NT2/D1 (cell line): Measurements from ENCODE around the gene SPTLC1.
"Not testable (repeated sequence)": the region's sequence is repeated elsewhere in the genome, so short reads cannot be mapped to it uniquely, and the experiment has no call there.

Experiments
- DNase-seq: peaks from one replicate; pipeline ENCODE4 v3.0.0-alpha.2; 2011; ENCODE audit warnings: low read depth, low spot score
- H3K27me3 ChIP-seq: 2 replicates; pipeline ENCODE4 v1.6.0; 2011; ENCODE audit warnings: mild to moderate bottlenecking; ENCODE audit not compliant: insufficient read length, insufficient read depth
- H3K36me3 ChIP-seq: 2 replicates; pipeline ENCODE4 v1.6.1; 2011; ENCODE audit warnings: mild to moderate bottlenecking, low read length, mixed read lengths; ENCODE audit not compliant: insufficient read depth, insufficient read length
- H3K4me1 ChIP-seq: 2 replicates; pipeline ENCODE4 v1.5.1; 2011; ENCODE audit not compliant: insufficient read depth, insufficient read length
- H3K4me3 ChIP-seq: 2 replicates; pipeline ENCODE4 v1.5.1; 2011; ENCODE audit warnings: low read depth; ENCODE audit not compliant: insufficient read length
- H3K9ac ChIP-seq: 2 replicates; pipeline ENCODE4 v1.6.0; 2011; ENCODE audit warnings: low read depth; ENCODE audit not compliant: insufficient read length
- H3K9me3 ChIP-seq: 2 replicates; pipeline ENCODE4 v1.5.1; 2011; ENCODE audit warnings: mild to moderate bottlenecking, low read length; ENCODE audit not compliant: insufficient read depth
- SUZ12 ChIP-seq: IDR thresholded peaks from 2 replicates; pipeline ENCODE4 v1.6.1; 2011; ENCODE audit not compliant: insufficient read length, insufficient read depth; ENCODE audit errors: extremely low read depth
- YY1 ChIP-seq: IDR thresholded peaks from 2 replicates; pipeline ENCODE4 v1.6.1; 2011; ENCODE audit not compliant: insufficient read length, insufficient read depth
- ZNF274 ChIP-seq: IDR thresholded peaks from 2 replicates; pipeline ENCODE4 v1.6.1; 2011; ENCODE audit warnings: mild to moderate bottlenecking, low read depth, low read length

The SPTLC1 gene

GRCh38 chr9:92003308-92004044, 111.7 kb downstream of the SPTLC1 start:
- Histone ChIP-seq H3K27me3 (no peaks in the 10 kb centered on the region), H3K9me3 (no peaks in the 10 kb centered on the region), H3K4me3 (no peak overlapping the region), H3K4me1 (peaks cover 4% of the 10 kb centered on the region), H3K9ac (no peak overlapping the region), H3K36me3 (no peaks in the 10 kb centered on the region)
- DNase-seq, result no peak
- TF ChIP-seq ZNF274 (no peak), YY1 (no peak), SUZ12 (no peak)

DNA sequence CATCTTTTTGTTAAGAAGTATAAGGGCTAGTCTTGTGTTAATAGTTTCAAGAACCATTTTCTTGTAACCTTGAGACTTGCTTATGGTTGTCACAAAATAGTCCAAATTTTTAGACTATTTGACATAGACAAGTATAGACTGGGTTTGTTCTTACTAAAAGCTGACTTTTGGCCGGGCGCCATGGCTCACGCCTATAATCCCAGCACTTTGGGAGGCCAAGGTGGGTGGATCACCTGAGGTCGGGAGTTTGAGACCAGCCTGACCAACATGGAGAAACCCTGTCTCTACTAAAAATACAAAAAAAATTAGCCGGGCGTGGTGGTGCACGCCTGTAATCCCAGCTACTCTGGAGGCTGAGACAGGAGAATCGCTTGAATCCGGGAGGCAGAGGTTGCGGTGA, 113.3 kb downstream of the SPTLC1 start:
- H3K36me3 ChIP-seq, H3K9ac ChIP-seq, H3K4me3 ChIP-seq, H3K27me3 ChIP-seq, H3K9me3 ChIP-seq, H3K4me1 ChIP-seq, DNase-seq: not testable (repeated sequence)

- Histone ChIP-seq H3K4me3 (no peak overlapping the region), H3K9me3 (no peaks in the 10 kb centered on the region), H3K9ac (no peak overlapping the region), H3K27me3 (no peaks in the 10 kb centered on the region), H3K4me1 (peaks cover 4% of the 10 kb centered on the region), H3K36me3 (no peaks in the 10 kb centered on the region)
- no peak for DNase-seq
- TF ChIP-seq YY1, result no peak
These were observed 114.0 kb downstream of the SPTLC1 start for GRCh38 chr9:92001244-92001643.

DNA sequence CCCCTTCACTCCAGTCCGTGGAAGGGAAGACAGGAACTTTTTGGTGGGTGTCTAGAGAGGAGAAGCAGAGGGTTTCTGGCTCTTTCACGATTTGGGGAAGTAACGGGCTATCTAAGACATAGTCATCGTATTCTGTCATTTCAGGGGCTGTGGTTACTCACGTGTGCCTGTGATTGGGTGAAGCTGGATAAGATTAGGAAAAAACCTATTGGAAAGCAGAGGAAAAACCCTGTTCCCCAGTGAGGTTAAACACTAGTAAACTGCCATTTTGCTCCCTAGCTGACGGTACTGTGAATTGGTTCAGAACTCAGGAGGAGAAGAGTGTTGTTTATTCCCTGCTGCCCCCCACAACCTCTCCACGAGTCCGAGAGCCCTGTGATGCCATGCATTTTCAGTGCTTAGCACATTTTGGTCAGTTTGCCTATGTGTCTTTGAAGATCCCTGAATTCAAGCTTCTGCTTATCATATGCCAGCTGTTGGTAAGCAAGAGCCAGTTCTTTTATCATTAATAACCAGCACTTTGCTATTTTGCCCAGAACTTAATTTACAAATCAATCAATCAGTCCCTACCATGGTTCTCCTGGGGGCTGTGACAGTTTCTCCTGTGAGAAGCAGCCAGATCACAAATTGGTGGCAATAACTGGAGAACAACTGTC, 120.1 kb downstream of the SPTLC1 start:
- no peak for TF ChIP-seq SUZ12
- no peak for TF ChIP-seq YY1
- TF ChIP-seq ZNF274, result no peak
- Histone ChIP-seq H3K9me3 (peaks cover 9% of the 10 kb centered on the region; the same call in 1 of the 2 replicates), H3K27me3 (no peaks in the 10 kb centered on the region), H3K36me3 (no peaks in the 10 kb centered on the region), H3K4me1 (no peaks in the 10 kb centered on the region), H3K9ac (no peak overlapping the region), H3K4me3 (no peak overlapping the region)
- DNase-seq, result no peak

DNA sequence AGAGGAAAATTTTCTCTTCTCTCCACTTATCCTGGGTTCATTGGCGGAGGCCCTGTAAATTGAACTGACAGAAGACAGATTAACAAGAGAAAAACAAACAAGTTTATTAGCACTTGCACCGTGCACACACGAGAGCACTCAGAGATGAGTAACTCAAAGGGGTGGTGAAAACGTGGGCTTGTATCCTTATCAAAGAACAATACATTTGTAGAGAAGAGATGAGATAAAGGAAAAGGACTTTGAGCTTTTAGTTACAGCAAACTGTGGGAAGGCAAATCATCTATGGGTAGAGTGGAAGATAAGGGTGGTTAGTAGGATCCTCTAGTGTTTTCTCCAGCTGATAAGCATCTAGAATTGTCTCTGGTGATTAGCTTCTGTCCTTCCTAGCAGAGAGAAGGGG, 120.8 kb downstream of the SPTLC1 start:
- Histone ChIP-seq H3K27me3 (no peaks in the 10 kb centered on the region), H3K9ac (no peak overlapping the region), H3K36me3 (no peaks in the 10 kb centered on the region), H3K9me3 (peaks cover 9% of the 10 kb centered on the region; the same call in 1 of the 2 replicates), H3K4me1 (no peaks in the 10 kb centered on the region), H3K4me3 (no peak overlapping the region)
- TF ChIP-seq ZNF274, result no peak
- TF ChIP-seq YY1, result no peak
- no peak for TF ChIP-seq SUZ12
- no peak for DNase-seq

- no peaks in the 10 kb centered on the region for H3K27me3 ChIP-seq
- H3K4me3 ChIP-seq, result no peak overlapping the region
- no peak for DNase-seq
- no peaks in the 10 kb centered on the region for H3K4me1 ChIP-seq
- TF ChIP-seq SUZ12 (no peak), YY1 (no peak), ZNF274 (no peak)
- no peaks in the 10 kb centered on the region for H3K36me3 ChIP-seq
- no peak overlapping the region for H3K9ac ChIP-seq
- peaks cover 9% of the 10 kb centered on the region; the same call in 1 of the 2 replicates for H3K9me3 ChIP-seq
These were observed 122.7 kb downstream of the SPTLC1 start for GRCh38 chr9:91992461-91993041.

DNA sequence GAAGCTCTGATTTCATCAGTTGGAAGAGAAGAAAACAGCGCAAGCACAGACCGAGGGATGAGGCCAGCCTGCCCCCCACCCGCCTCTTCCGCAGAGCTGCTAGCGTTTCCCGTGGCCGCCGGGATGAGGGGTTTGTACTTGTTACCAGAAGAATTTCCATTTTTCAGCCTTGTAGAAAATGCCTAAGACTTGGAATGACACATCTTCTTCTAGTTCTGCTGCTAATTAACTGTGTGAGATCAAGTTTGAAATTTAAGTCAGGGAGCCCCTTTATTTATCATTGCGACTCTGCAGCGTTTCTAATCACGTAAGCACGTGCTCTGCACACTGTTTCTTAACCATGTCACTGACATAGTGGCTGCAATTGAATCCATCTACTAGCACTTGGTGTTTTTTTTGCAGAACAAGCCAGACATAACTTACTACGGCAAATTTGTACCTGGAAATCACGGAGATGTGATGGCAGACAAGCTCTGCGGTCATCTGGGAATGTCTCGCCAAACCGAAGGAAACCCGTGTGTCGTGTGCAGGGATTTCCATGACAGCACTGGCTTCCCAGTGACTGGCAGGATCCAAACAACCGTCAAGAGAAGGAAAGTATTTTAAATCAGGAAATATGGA, 123.4 kb downstream of the SPTLC1 start:
- no peak for DNase-seq
- no peak overlapping the region for H3K4me3 ChIP-seq
- H3K36me3 ChIP-seq, result no peaks in the 10 kb centered on the region
- TF ChIP-seq ZNF274, result no peak
- TF ChIP-seq YY1, result no peak
- TF ChIP-seq SUZ12, result no peak
- H3K27me3 ChIP-seq, result no peaks in the 10 kb centered on the region
- peaks cover 9% of the 10 kb centered on the region; the same call in 1 of the 2 replicates for H3K9me3 ChIP-seq
- H3K9ac ChIP-seq, result no peak overlapping the region
- no peaks in the 10 kb centered on the region for H3K4me1 ChIP-seq
